ENCODE results near the gene BICDL2. TPM values are rescaled to one million over a fixed set of nuclear protein-coding genes. Genes with fewer than 3 reads are reported as not detected.

BICDL2 gene
- total and polyA plus RNA-seq, 5 donors = not detected

DNA sequence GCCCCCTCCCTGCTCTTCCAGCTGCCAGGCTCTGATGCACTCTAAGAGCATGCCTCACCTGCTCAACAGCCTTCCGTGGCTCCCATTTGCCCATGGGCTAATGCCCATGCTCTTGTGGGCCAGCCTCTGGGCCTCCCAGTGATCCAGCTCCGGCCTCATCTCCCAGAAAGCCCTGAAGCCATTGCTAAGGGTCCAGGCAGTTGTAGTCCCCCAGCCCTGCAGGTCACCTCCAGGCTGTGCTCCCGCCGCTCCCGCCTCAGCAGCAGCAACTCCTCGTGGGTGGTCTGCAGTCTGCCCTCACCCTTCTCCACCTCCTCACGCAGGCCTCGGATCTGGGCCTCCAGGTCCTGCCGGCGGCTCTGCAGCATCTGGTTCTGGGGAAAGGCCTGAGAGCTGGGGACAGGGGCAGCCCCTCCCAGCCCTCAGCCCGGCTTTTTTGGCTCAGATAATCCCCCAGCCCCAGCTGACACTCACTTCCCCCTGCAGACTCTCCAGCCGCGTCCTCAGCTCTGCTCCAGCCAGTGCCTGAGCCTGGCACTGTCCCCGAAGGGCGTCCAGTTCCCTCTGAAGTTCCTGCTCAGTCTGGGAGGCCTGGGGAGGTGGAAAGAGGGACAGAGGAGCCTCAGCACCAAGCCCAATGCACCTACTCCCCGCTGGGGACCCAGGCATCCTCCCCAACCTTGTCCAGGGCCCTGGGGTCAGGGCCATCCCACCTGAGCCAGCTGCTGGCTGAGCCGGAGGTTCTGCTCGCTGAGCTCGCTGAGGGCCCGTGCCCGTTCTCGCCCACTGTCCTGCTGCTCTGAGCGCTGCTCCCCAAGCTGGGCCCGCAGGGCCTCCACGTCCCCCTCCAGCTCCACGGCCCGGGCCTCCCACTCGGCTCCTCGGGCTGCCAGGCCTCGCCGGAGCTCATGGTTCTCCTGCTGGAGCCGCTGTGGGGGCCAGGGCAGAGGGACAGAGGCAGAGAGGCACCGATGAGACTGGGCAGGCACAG, 6.2 kb downstream of the BICDL2 start:
- Histone ChIP-seq H3K9me3 (ENCODE audit: control insufficient read depth, low read length) (no peaks in the 10 kb centered on the region), H3K4me3 (ENCODE audit: low read length) (no peak overlapping the region), H3K27ac (ENCODE audit: low read length) (no peak overlapping the region), H3K4me1 (ENCODE audit: control insufficient read depth, insufficient read depth, low read length) (no peaks in the 10 kb centered on the region), H3K27me3 (ENCODE audit: control insufficient read depth, insufficient read depth) (no peaks in the 10 kb centered on the region)
- DNase-seq = no peak
- 82% methylated on average over 33 of the region's 33 CpGs for WGBS
- intact Hi-C loops (cut with DNase I) = no loop called here
- no peak for ATAC-seq

DNA sequence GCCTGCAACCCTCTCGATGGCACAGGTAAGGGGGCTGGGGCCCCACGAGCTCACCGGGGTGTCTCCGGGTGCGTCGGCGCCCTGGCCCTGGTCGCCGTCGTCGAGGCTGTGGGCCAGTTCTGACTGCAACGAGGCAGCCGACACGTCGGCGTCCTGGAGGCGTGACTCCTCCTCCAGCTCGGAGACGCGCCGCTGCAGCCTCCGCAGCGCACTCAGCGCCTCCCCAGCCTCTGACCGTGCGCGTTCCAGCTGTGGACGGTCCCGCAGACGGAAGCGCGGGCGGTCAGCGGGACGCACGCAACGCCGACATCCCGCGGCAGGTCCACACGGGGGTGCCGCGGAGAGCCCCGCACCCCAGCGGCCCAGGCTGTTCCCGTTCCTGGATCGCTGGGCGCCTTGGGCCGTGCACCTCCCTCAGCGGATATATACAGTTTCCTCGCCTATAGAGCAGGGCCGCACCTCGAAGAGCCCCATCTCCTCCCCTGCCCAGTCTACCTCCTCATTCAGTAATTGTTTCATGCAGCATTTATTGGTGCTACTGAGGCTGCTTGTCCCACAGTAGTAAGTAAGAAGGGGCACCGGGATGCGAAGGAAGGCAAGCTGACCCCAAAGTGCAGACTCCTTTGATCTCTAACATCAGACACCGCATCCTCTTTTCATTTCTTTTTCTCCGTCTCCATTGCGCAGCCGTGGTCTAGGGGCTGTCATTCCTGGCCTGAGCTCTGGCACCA, 7.1 kb downstream of the BICDL2 start:
- 11% methylated on average over 59 of the region's 59 CpGs for WGBS
- DNase-seq (peak in 1 of 3 donors; percentile 75), ATAC-seq (peak in 1 of 2 donors; percentile 10)
- intact Hi-C loops (cut with DNase I) = no loop called here
- Histone ChIP-seq H3K9me3 (ENCODE audit: control insufficient read depth, low read length) (no peaks in the 10 kb centered on the region), H3K27me3 (ENCODE audit: control insufficient read depth, insufficient read depth) (no peaks in the 10 kb centered on the region), H3K4me3 (ENCODE audit: low read length) (no peak overlapping the region), H3K27ac (ENCODE audit: low read length) (no peak overlapping the region), H3K4me1 (ENCODE audit: control insufficient read depth, insufficient read depth, low read length) (no peaks in the 10 kb centered on the region)

DNA sequence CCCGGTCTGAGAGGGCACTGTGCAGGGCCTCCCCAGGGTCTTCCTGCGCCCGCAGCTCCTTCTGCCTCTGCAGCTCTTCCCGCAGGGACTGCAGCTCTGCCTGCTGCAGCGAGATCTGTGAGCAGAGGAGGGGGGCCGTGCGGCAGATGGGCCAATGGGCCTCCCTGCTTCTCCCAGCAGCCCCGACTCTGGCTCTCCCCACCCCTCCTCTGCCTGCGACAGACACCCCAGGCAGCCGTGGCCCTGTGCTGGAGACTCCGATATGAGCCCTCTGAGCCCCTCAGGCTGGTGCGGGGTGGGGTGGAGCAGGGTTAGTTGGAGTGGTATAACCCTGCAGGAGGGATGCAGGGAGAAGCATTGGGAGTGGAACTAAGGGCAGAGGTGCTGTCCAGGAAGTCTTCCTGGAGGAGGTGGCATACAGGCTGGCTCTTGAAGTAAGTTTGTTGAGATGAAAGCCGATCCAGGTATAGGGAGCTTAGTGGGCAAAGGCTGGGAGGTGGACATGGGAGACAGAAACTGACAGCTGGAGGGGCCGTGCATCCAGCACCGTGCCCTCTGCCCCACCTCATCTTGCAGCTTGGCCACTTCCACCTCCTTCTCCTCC, 7.9 kb downstream of the BICDL2 start:
- 26% methylated on average over 15 of the region's 15 CpGs for WGBS
- ATAC-seq = no peak
- intact Hi-C loops (cut with DNase I) = no loop called here
- Histone ChIP-seq H3K4me3 (ENCODE audit: low read length) (no peak overlapping the region), H3K9me3 (ENCODE audit: control insufficient read depth, low read length) (no peaks in the 10 kb centered on the region), H3K27ac (ENCODE audit: low read length) (no peak overlapping the region), H3K4me1 (ENCODE audit: control insufficient read depth, insufficient read depth, low read length) (no peaks in the 10 kb centered on the region), H3K27me3 (ENCODE audit: control insufficient read depth, insufficient read depth) (no peaks in the 10 kb centered on the region)
- no peak for DNase-seq

DNA sequence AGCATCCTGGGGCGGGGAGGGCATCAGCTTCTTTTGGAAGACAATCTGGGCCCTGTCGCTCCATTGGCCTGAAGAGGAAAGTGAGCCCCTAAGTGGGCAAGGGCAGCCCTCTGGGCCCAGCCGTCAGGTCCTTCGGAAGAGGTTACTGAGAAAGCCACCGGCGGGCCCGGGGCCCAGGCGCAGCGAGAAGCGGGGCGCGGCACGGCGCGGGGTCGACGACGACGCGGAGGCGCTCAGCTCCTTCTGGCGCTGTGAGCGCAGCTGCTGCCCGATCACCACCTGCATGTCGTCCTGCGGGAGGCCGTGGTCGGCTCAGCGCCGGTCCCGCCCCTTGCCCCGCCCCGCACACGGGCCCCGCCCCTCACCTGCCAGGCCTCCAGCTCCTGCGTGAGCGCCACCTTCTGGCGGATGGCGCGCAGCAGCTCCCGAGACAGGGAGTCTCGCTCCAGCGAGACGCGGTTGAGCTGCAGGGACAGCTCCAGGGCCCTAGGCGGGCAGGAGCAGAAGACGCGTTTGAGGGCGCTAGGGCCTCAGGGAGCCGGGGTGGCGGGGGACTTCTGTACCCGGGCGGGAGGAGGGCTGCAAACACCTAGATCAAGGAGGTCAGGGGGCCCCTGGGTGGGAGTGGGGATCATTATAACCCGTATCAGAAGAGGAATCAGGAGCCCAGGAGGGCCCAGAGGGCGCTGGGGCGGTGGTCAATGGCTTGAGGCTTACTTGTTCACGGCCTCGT, 8.6 kb downstream of the BICDL2 start:
- ATAC-seq = peak; percentile 9 to 23

GRCh38 chr16:3027489-3027795, 9.3 kb downstream of the BICDL2 start:
- Histone ChIP-seq H3K27me3 (ENCODE audit: control insufficient read depth, insufficient read depth) (no peaks in the 10 kb centered on the region), H3K27ac (ENCODE audit: low read length) (no peak overlapping the region), H3K9me3 (ENCODE audit: control insufficient read depth, low read length) (no peaks in the 10 kb centered on the region), H3K4me3 (ENCODE audit: low read length) (no peak overlapping the region), H3K4me1 (ENCODE audit: control insufficient read depth, insufficient read depth, low read length) (peaks cover 8% of the 10 kb centered on the region)
- ATAC-seq = no peak
- WGBS = 92% methylated on average over 8 of the region's 8 CpGs
- intact Hi-C loops (cut with DNase I) = no loop called here
- DNase-seq = no peak

More for the DNA sequence above, 8.6 kb downstream of the BICDL2 start:
- 27% methylated on average over 58 of the region's 58 CpGs for WGBS
- peak; percentile 74 to 93 (median 92) for DNase-seq
- Histone ChIP-seq H3K4me3 (ENCODE audit: low read length) (no peak overlapping the region), H3K27ac (ENCODE audit: low read length) (no peak overlapping the region), H3K9me3 (ENCODE audit: control insufficient read depth, low read length) (no peaks in the 10 kb centered on the region), H3K4me1 (ENCODE audit: control insufficient read depth, insufficient read depth, low read length) (peaks cover 1% of the 10 kb centered on the region), H3K27me3 (ENCODE audit: control insufficient read depth, insufficient read depth) (no peaks in the 10 kb centered on the region)
- intact Hi-C loops (cut with DNase I) = no loop called here

DNA sequence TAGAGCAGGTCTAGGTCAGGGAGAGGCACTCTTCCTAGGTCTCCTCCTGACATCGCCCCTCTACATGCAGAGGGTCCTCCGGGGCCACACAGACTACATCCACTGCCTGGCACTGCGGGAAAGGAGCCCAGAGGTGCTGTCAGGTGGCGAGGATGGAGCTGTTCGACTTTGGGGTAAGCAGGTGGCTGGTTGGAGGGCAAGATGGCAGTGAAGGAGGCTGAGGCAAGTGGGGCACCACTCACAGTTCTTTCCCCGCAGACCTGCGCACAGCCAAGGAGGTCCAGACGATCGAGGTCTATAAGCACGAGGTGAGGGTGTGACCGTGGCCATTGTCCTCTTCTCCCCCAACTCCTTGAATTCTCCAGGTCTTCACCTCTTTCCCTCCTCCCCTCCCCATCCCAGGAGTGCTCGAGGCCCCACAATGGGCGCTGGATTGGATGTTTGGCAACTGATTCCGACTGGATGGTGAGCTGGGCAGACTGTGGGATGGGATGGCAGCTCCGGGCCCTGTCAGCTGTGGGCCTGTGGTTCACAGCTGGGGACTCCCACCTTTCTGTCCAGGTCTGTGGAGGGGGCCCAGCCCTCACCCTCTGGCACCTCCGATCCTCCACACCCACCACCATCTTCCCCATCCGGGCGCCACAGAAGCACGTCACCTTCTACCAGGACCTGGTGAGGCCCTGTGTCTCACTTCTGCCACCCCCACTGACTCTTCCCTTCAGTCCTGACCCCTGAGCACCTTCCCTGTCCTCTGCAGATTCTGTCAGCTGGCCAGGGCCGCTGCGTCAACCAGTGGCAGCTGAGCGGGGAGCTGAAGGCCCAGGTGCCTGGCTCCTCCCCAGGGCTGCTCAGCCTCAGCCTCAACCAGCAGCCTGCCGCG, 9.9 kb downstream of the BICDL2 start:
- Histone ChIP-seq H3K27ac (ENCODE audit: low read length) (no peak overlapping the region), H3K9me3 (ENCODE audit: control insufficient read depth, low read length) (no peaks in the 10 kb centered on the region), H3K4me1 (ENCODE audit: control insufficient read depth, insufficient read depth, low read length) (peaks cover 10% of the 10 kb centered on the region), H3K4me3 (ENCODE audit: low read length) (no peak overlapping the region), H3K27me3 (ENCODE audit: control insufficient read depth, insufficient read depth) (no peaks in the 10 kb centered on the region)
- WGBS = 94% methylated on average over 24 of the region's 24 CpGs
- ATAC-seq = no peak
- intact Hi-C loops (cut with DNase I) = no loop called here
- no peak for DNase-seq

DNA sequence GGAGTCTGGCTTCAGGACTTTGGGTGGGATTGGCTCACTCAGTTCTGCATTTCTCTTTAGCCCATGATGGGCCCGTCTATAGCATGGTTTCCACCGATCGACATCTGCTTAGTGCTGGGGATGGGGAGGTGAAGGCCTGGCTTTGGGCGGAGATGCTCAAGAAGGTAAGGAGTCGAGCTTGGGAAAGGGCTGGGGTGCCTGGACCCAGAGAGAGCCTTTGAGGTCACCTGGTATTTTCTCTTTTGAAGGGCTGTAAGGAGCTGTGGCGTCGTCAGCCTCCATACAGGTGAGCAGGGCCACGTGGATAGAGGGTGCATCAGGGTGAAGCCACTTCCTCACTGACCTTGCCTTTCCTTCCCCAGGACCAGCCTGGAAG, 10.8 kb downstream of the BICDL2 start:
- DNase-seq (peak in 1 of 3 donors; percentile 17), ATAC-seq (no peak)
- peaks cover 10% of the 10 kb centered on the region for H3K4me1 ChIP-seq (ENCODE audit: control insufficient read depth, insufficient read depth, low read length)
- intact Hi-C loops (cut with DNase I) = no loop called here
- no peaks in the 10 kb centered on the region for H3K9me3 ChIP-seq (ENCODE audit: control insufficient read depth, low read length)
- H3K4me3 ChIP-seq (ENCODE audit: low read length) = no peak overlapping the region
- WGBS = 93% methylated on average over 8 of the region's 8 CpGs
- no peaks in the 10 kb centered on the region for H3K27me3 ChIP-seq (ENCODE audit: control insufficient read depth, insufficient read depth)
- H3K27ac ChIP-seq (ENCODE audit: low read length) = no peak overlapping the region

GRCh38 chr16:3025032-3026002, 11.4 kb downstream of the BICDL2 start:
- Histone ChIP-seq H3K4me1 (ENCODE audit: control insufficient read depth, insufficient read depth, low read length) (peaks cover 10% of the 10 kb centered on the region), H3K27me3 (ENCODE audit: control insufficient read depth, insufficient read depth) (no peaks in the 10 kb centered on the region), H3K9me3 (ENCODE audit: control insufficient read depth, low read length) (no peaks in the 10 kb centered on the region), H3K27ac (ENCODE audit: low read length) (no peak overlapping the region), H3K4me3 (ENCODE audit: low read length) (no peak overlapping the region)
- DNase-seq = no peak
- intact Hi-C loops (cut with DNase I) = no loop called here
- WGBS = 96% methylated on average over 18 of the region's 18 CpGs
- ATAC-seq = no peak

- intact Hi-C loops (cut with DNase I) = no loop called here
- H3K27me3 ChIP-seq (ENCODE audit: control insufficient read depth, insufficient read depth) = no peaks in the 10 kb centered on the region
- WGBS = under 1% methylated on average over 69 of the region's 69 CpGs
- ATAC-seq (peak; percentile 79 to 84), DNase-seq (peak; percentile 97 to 99 (median 98))
- no peaks in the 10 kb centered on the region for H3K9me3 ChIP-seq (ENCODE audit: control insufficient read depth, low read length)
- peaks cover 10% of the 10 kb centered on the region for H3K4me1 ChIP-seq (ENCODE audit: control insufficient read depth, insufficient read depth, low read length)
- peak within 1 kb of the TSS; percentile 56 for H3K4me3 ChIP-seq (ENCODE audit: low read length)
- peak within 1 kb of the TSS; percentile 99 for H3K27ac ChIP-seq (ENCODE audit: low read length)
These were observed 12.9 kb downstream of the BICDL2 start, which contains the start of the genes HCFC1R1 and THOC6 for GRCh38 chr16:3023669-3024478. Gene HCFC1R1, minus strand, starts transcription at chr16:3023942. Its CDS starts 1 bp downstream, at chr16:3023941. Gene THOC6, plus strand, starts transcription at chr16:3024035. Its CDS starts 292 bp downstream, at chr16:3024327.

Measured in right cardiac atrium (tissue), 5 donors.